Breast epithelium (tissue), 3 donors: ENCODE results near the gene RERE.

Experiments used
- CTCF ChIP-seq, 3 donors: fragments of 450-650 bp; IDR thresholded peaks; one replicate each; pipeline ENCODE4 v1.5.1; 2016 to 2017; ENCODE audit warnings: antibody characterized with exemption in 3 of 3, mild to moderate bottlenecking in 3 of 3, moderate library complexity in 3 of 3
- POLR2A ChIP-seq: fragments of 450-650 bp; IDR thresholded peaks from one replicate; pipeline ENCODE4 v1.6.1; 2016; ENCODE audit warnings: antibody characterized with exemption, mild to moderate bottlenecking, moderate library complexity

DNA sequence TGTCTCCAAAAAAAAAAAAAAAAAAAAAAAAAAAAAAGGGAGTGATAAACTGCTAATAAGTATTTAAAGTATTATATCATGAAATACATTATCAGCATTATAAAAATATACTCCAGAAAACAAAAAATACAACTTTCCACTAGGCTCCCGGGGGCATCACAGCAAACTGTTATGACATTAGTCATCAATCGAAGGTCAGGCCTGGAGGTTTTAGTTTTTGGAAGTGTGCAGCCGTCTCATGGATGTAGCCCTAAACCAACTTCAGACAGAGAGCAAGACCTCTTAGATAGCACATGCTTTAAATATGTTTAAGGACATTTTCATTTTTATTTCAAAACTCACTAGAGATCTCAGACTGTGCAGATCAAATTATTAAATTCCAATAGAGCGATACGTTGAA lies 106.3 kb downstream of the RERE start:
- TF ChIP-seq POLR2A: no peak
- no peak for TF ChIP-seq CTCF (IDR thresholded peaks at IDR 0.05)
